DOHH2 (cell line): ENCODE data around the gene TEKTIP1.

ENCODE experiments used
- EZH2phosphoT487 ChIP-seq: fragments of 200-600 bp; sonication (generic); IDR thresholded peaks from 2 replicates; pipeline ENCODE4 v1.6.1; 2017; ENCODE audit warnings: borderline replicate concordance, mild to moderate bottlenecking, antibody characterized with exemption, low read length, moderate library complexity, mixed read lengths
- TF ChIP-seq, protein P1 (sequence below): fragments of 200-600 bp; sonication (generic); IDR thresholded peaks from one replicate; pipeline ENCODE4 v1.5.1; 2014; ENCODE audit warnings: antibody characterized with exemption, mild to moderate bottlenecking, low read depth, low read length; ENCODE audit not compliant: poor library complexity, severe bottlenecking

DNA sequence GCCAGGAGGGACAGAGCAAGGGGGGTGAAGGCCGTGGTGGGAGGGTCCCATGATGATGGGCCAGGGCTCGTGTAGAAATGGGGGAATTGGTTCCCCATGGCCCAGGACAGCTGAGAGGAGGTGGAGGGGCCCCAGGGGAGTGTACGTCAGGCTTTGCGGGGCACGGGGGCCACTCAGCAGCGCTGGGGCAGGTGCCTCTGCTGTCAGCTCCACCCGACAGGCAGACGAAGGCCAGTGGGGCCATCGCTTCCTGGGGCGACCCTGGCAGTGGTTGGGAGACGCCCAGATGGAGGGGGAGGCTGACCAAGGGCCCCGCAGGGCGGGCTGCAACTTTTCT is 1.9 kb upstream of the TEKTIP1 start:
- TF ChIP-seq, protein P1, sequence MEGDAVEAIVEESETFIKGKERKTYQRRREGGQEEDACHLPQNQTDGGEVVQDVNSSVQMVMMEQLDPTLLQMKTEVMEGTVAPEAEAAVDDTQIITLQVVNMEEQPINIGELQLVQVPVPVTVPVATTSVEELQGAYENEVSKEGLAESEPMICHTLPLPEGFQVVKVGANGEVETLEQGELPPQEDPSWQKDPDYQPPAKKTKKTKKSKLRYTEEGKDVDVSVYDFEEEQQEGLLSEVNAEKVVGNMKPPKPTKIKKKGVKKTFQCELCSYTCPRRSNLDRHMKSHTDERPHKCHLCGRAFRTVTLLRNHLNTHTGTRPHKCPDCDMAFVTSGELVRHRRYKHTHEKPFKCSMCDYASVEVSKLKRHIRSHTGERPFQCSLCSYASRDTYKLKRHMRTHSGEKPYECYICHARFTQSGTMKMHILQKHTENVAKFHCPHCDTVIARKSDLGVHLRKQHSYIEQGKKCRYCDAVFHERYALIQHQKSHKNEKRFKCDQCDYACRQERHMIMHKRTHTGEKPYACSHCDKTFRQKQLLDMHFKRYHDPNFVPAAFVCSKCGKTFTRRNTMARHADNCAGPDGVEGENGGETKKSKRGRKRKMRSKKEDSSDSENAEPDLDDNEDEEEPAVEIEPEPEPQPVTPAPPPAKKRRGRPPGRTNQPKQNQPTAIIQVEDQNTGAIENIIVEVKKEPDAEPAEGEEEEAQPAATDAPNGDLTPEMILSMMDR = no peak
- no peak for TF ChIP-seq EZH2phosphoT487
